ENCODE results near the gene PPM1M.
A peak's percentile ranks its signal among the peaks of the same experiment; 100 is the strongest.

PPM1M gene

DNA sequence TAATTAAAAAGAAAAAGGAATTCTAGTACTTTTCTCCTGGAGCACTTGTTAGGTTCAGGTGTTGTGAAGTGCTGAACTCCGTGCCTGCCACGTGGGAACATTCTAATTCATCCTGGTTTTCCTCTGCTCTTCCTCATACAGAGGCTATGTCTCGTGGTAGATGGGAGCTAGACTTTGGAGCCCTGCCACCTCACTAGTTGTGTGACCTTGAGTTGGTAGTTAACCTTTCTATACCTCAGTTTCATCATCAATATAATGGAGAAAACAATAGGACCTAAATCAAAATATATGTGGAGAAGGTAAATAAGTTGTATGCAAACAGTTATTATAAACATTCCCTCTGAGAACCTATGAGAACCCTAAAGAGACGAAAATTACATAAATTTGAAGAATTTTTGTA, 37.0 kb upstream of the PPM1M start:
- H3K36me3 Mint-ChIP-seq (ENCODE audit: low read depth) = peaks cover 100% of the 10 kb centered on the region

GRCh38 chr3:52210037-52210436, 35.5 kb upstream of the PPM1M start:
- Mint-ChIP-seq H3K4me3 (no peak overlapping the region), H3K27ac (peak overlapping the region; percentile 3), H3K36me3 (ENCODE audit: low read depth) (peaks cover 100% of the 10 kb centered on the region), H3K9me3 (no peaks in the 10 kb centered on the region), H3K27me3 (no peaks in the 10 kb centered on the region), H3K4me1 (ENCODE audit: low read depth) (peaks cover 13% of the 10 kb centered on the region)
- intact Hi-C loops (cut with micrococcal nuclease) = no loop called here

More for the DNA sequence above, 37.0 kb upstream of the PPM1M start:
- intact Hi-C loops (cut with micrococcal nuclease) = no loop called here
- Mint-ChIP-seq H3K27ac (no peak overlapping the region), H3K4me1 (ENCODE audit: low read depth) (peaks cover 17% of the 10 kb centered on the region), H3K27me3 (no peaks in the 10 kb centered on the region), H3K9me3 (no peaks in the 10 kb centered on the region), H3K4me3 (no peak overlapping the region)

DNA sequence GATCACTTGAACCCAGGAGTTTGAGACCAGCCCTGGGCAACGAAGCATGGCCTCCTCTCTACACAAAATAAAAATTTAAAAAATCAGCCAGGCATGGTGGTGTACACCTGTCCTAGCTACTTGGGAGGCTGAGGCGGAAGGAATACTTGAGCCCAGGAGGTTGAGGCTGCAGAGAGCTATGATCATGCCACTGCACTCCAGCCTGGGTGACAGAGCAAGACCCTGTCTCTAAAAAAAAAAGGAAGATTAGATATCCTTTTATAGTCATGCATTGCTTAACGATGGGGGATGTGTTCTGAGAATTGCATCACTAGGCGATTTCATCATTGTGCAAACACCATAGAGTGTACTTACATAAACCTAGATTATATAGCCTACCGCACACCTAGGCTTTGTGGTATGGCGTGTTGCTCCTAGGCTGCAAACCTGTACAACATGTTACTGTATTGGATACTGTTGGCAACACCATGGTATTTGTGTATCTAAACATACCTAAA, 35.0 kb upstream of the PPM1M start:
- Mint-ChIP-seq H3K27ac (no peak overlapping the region), H3K4me1 (ENCODE audit: low read depth) (peaks cover 13% of the 10 kb centered on the region), H3K27me3 (no peaks in the 10 kb centered on the region), H3K9me3 (no peaks in the 10 kb centered on the region), H3K4me3 (no peak overlapping the region), H3K36me3 (ENCODE audit: low read depth) (peaks cover 100% of the 10 kb centered on the region)
- intact Hi-C loops (cut with micrococcal nuclease) = no loop called here

DNA sequence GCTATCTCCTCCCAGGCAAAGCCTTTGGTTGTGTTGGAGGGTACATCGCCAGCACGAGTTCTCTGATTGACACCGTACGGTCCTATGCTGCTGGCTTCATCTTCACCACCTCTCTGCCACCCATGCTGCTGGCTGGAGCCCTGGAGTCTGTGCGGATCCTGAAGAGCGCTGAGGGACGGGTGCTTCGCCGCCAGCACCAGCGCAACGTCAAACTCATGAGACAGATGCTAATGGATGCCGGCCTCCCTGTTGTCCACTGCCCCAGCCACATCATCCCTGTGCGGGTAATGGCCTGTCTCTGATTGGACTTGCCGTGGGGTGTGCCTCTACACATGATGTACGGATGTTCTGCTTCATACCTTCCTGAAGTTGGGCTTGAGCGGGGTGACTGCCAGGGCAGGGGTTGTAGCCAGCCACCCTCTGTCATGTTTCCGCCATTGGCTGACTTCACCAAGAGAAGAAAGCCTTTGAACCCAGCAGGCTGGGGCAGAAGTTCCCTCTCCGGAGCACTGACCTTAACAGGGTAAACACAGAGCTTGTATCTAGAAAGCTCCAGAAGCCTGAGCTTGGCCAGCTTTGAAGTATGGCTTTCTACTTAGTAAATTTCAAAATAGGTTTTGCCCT, 34.2 kb upstream of the PPM1M start:
- Mint-ChIP-seq H3K27ac (no peak overlapping the region), H3K36me3 (ENCODE audit: low read depth) (peaks cover 100% of the 10 kb centered on the region), H3K4me1 (ENCODE audit: low read depth) (peaks cover 14% of the 10 kb centered on the region), H3K27me3 (no peaks in the 10 kb centered on the region), H3K4me3 (no peak overlapping the region), H3K9me3 (no peaks in the 10 kb centered on the region)
- intact Hi-C loops (cut with micrococcal nuclease) = no loop called here

- Mint-ChIP-seq H3K27ac (no peak overlapping the region), H3K27me3 (no peaks in the 10 kb centered on the region), H3K36me3 (ENCODE audit: low read depth) (peaks cover 88% of the 10 kb centered on the region), H3K4me1 (ENCODE audit: low read depth) (peaks cover 30% of the 10 kb centered on the region), H3K9me3 (no peaks in the 10 kb centered on the region), H3K4me3 (no peak overlapping the region)
- intact Hi-C loops (cut with micrococcal nuclease) = no loop called here
Measured at GRCh38 chr3:52213005-52213404, 32.6 kb upstream of the PPM1M start.

DNA sequence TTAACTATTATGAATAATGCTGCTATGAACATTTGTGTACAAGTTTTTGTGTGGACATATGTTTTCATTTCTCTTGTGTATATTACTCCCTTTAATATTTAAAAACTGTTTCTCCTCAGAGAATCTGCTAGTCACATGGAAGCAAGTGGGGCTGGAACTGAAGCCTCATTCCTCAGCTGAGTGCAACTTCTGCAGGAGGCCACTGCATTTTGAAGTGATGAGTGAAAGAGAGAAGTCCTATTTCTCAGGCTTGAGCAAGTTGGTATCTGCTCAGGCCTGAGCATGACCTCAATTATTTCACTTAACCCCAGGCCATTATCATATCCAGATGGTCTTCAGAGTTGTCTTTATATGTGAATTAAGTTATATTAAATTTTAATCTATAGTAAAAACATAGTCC, 31.7 kb upstream of the PPM1M start:
- Mint-ChIP-seq H3K27ac (no peak overlapping the region), H3K9me3 (no peaks in the 10 kb centered on the region), H3K36me3 (ENCODE audit: low read depth) (peaks cover 79% of the 10 kb centered on the region), H3K27me3 (no peaks in the 10 kb centered on the region), H3K4me1 (ENCODE audit: low read depth) (peaks cover 39% of the 10 kb centered on the region), H3K4me3 (no peak overlapping the region)
- intact Hi-C loops (cut with micrococcal nuclease) = no loop called here

DNA sequence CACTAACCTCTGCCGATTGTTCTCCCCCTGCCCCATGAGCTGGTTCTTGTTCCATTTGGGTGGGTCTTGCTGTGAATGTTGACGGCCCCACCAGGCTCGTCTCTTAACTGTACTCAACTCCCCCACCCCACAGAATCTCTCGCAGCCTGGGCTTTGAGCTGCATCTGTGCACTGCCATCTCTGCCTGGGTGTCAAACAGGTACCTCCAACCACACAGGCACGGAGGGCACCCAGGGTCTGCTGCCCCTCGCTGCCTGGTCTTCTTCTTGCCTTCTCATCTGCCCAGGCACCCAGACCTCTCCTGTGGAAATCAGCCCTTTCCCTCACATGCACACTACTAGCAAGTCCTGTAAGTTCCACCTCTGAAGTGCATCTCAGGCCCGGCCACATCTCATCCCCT, 30.2 kb upstream of the PPM1M start:
- Mint-ChIP-seq H3K36me3 (ENCODE audit: low read depth) (peaks cover 64% of the 10 kb centered on the region), H3K4me1 (ENCODE audit: low read depth) (peaks cover 37% of the 10 kb centered on the region), H3K4me3 (no peak overlapping the region), H3K9me3 (no peaks in the 10 kb centered on the region), H3K27ac (no peak overlapping the region), H3K27me3 (no peaks in the 10 kb centered on the region)
- intact Hi-C loops (cut with micrococcal nuclease) = no loop called here

DNA sequence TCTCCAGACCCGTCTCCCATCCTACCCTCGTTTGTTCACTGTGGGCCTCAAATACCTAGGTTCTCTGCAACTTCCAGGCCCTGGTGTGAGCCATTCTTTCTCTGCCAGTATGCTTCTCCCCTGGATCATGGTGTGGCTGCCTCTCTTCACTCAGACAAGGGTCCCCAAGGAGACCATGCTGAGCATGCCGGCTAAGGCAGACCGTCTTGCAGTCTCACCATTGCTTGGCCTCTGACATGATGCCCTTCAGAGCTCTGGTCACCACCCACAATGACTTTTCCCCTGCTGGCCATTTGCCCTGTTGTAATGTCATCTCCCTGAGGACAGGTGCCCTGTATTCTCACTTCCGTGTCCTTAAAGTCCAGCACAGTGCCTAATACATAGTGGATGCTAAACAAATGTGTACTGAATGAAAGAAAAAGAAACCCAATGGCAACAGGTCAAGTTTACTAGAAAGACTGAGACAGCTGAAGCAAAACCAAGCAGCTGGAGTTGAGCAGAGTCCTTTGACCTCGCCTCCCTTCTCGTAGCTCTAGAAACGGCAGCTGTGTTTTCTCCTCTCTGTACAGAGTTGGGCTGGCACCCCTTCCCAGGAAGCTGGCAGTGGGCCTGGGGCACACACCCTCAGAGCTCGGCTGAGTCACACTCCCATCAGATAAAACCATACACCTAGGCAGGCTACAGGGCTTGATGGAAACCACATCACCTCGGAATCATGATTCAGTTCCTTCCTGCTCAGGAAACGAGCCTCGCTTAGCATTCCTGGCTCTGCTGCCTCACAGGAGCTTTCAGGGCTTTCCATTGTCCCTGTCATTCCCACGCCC, 28.8 kb upstream of the PPM1M start:
- Mint-ChIP-seq H3K27me3 (no peaks in the 10 kb centered on the region), H3K27ac (no peak overlapping the region), H3K4me1 (ENCODE audit: low read depth) (peaks cover 35% of the 10 kb centered on the region), H3K4me3 (no peak overlapping the region), H3K9me3 (no peaks in the 10 kb centered on the region), H3K36me3 (ENCODE audit: low read depth) (peaks cover 58% of the 10 kb centered on the region)
- intact Hi-C loops (cut with micrococcal nuclease) = no loop called here

GRCh38 chr3:52217409-52217805, 28.2 kb upstream of the PPM1M start:
- Mint-ChIP-seq H3K27me3 (no peaks in the 10 kb centered on the region), H3K36me3 (ENCODE audit: low read depth) (peaks cover 58% of the 10 kb centered on the region), H3K4me1 (ENCODE audit: low read depth) (peaks cover 35% of the 10 kb centered on the region), H3K9me3 (no peaks in the 10 kb centered on the region), H3K27ac (no peak overlapping the region), H3K4me3 (no peak overlapping the region)
- intact Hi-C loops (cut with micrococcal nuclease) = no loop called here

- H3K9me3 Mint-ChIP-seq = no peaks in the 10 kb centered on the region
- H3K4me3 Mint-ChIP-seq = no peak overlapping the region
- peaks cover 38% of the 10 kb centered on the region for H3K4me1 Mint-ChIP-seq (ENCODE audit: low read depth)
Measured at GRCh38 chr3:52218026-52218425, 27.5 kb upstream of the PPM1M start.

GRCh38 chr3:52218454-52218853, 27.1 kb upstream of the PPM1M start:
- peaks cover 42% of the 10 kb centered on the region for H3K4me1 Mint-ChIP-seq (ENCODE audit: low read depth)
- H3K4me3 Mint-ChIP-seq = no peak overlapping the region
- peaks cover 1% of the 10 kb centered on the region for H3K27me3 Mint-ChIP-seq
- no peak overlapping the region for H3K27ac Mint-ChIP-seq
- intact Hi-C loops (cut with micrococcal nuclease) = no loop called here
- H3K36me3 Mint-ChIP-seq (ENCODE audit: low read depth) = peaks cover 58% of the 10 kb centered on the region
- no peaks in the 10 kb centered on the region for H3K9me3 Mint-ChIP-seq

More at GRCh38 chr3:52218026-52218425, 27.5 kb upstream of the PPM1M start:
- H3K27ac Mint-ChIP-seq = no peak overlapping the region
- H3K27me3 Mint-ChIP-seq = no peaks in the 10 kb centered on the region
- H3K36me3 Mint-ChIP-seq (ENCODE audit: low read depth) = peaks cover 58% of the 10 kb centered on the region
- intact Hi-C loops (cut with micrococcal nuclease) = no loop called here

DNA sequence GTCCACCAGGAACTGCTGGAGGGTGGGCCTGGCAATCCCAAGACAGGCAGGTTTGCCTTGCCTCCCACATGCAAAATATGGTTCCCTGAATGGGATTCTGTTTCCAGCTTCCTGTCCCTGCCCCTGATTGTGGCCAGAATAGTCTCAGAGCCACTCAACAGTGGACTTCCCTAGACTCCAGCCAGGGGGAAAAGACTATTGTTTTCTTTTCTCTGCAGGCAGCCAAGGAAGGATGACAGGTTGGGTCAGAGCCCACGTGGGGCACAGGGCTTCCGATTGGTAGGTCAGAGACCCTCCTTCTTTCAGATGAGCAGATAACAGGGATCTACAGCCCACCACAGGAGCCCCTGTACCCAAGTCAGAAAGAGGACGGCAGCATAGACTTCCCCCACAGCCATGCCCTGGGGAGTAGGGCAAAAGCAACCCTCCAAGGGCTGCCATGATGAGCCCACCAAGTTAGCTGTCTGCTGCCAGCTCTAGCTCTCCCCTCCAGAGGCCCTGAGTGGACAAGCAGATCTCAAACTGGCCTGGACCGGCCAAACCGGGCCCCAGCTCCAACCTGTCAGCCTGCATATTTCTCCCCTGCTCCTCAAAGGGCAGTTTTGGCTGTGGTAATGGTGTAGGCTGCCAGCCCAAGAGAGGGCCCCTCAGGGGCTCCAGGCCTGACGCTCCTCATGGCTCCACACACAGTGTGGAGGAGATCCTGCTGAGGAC, 26.5 kb upstream of the PPM1M start:
- peaks cover 58% of the 10 kb centered on the region for H3K36me3 Mint-ChIP-seq (ENCODE audit: low read depth)
- peaks cover 48% of the 10 kb centered on the region for H3K4me1 Mint-ChIP-seq (ENCODE audit: low read depth)
- H3K9me3 Mint-ChIP-seq = no peaks in the 10 kb centered on the region
- peaks cover 5% of the 10 kb centered on the region for H3K27me3 Mint-ChIP-seq
- intact Hi-C loops (cut with micrococcal nuclease) = no loop called here
- no peak overlapping the region for H3K27ac Mint-ChIP-seq
- H3K4me3 Mint-ChIP-seq = no peak overlapping the region

DNA sequence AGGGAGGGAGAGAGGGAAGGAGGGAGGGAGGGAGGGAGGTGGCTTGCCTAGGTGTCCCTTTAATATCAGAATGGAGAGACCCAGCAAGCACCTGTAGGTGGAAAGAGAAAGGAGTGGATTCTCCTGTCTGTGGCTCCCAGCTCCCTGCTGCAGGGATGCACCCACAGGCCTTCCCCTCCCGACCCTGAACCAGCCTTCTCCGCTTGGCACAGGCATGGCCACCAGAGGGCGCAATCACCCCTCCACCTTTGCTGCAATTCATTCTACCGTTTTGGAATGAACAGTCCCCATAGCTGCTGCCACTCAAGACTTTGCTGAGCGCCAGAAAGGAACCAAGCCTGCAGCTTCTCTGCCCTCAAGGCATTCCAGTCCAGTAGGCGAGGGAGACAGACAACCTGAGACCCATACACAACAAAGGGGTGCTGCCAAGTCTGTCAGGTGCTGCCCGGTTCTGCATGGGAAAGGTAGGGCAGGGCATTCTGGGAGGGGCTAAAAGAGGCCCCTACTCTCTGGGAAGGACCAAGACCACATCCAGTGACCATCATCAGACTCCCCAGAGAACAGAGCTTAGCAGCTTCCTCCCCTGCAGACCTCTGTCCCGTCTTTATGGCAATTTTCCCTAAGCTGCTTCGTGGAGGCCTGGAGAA, 25.1 kb upstream of the PPM1M start:
- peaks cover 44% of the 10 kb centered on the region for H3K36me3 Mint-ChIP-seq (ENCODE audit: low read depth)
- H3K27me3 Mint-ChIP-seq = peaks cover 5% of the 10 kb centered on the region
- no peak overlapping the region for H3K4me3 Mint-ChIP-seq
- intact Hi-C loops (cut with micrococcal nuclease) = no loop called here
- H3K9me3 Mint-ChIP-seq = no peaks in the 10 kb centered on the region
- H3K4me1 Mint-ChIP-seq (ENCODE audit: low read depth) = peaks cover 62% of the 10 kb centered on the region
- H3K27ac Mint-ChIP-seq = no peak overlapping the region

- no peaks in the 10 kb centered on the region for H3K9me3 Mint-ChIP-seq
- intact Hi-C loops (cut with micrococcal nuclease) = no loop called here
Measured at GRCh38 chr3:52221141-52221562, 24.4 kb upstream of the PPM1M start.

More at GRCh38 chr3:52221141-52221562, 24.4 kb upstream of the PPM1M start:
- no peak overlapping the region for H3K4me3 Mint-ChIP-seq
- H3K27ac Mint-ChIP-seq = no peak overlapping the region
- H3K36me3 Mint-ChIP-seq (ENCODE audit: low read depth) = peaks cover 37% of the 10 kb centered on the region
- peaks cover 68% of the 10 kb centered on the region for H3K4me1 Mint-ChIP-seq (ENCODE audit: low read depth)
- H3K27me3 Mint-ChIP-seq = peaks cover 5% of the 10 kb centered on the region

All from dendritic cell treated with granulocyte-macrophage colony-stimulating factor and Interleukin-4, amounts not matched to agents 40 ng/mL and 50 ng/mL, for 4 days (primary cell).